Parathyroid adenoma (tissue), 2 donors: ENCODE results near the gene PEX19.
A peak's percentile ranks its signal among the peaks of the same experiment; 100 is the strongest.
"Not testable (repeated sequence)": the region's sequence is repeated elsewhere in the genome, so short reads cannot be mapped to it uniquely, and the experiment has no call there.

Source experiments
- H2AFZ ChIP-seq: fragments of 300-600 bp; sonication (generic); one replicate; pipeline ENCODE4 v1.7.0; 2017; ENCODE audit warnings: antibody characterized with exemption, mild to moderate bottlenecking
- H3K27ac ChIP-seq: fragments of 300-600 bp; sonication (generic); one replicate; pipeline ENCODE4 v1.7.0; 2017
- H3K27me3 ChIP-seq: fragments of 300-600 bp; sonication (generic); one replicate; pipeline ENCODE4 v1.7.0; 2017; ENCODE audit warnings: low read length; ENCODE audit not compliant: control insufficient read depth, insufficient read depth
- H3K36me3 ChIP-seq: fragments of 300-600 bp; sonication (generic); one replicate; pipeline ENCODE4 v1.7.0; 2017; ENCODE audit warnings: low read length; ENCODE audit not compliant: control insufficient read depth, insufficient read depth
- H3K4me1 ChIP-seq: fragments of 300-600 bp; sonication (generic); one replicate; pipeline ENCODE4 v1.7.0; 2017; ENCODE audit warnings: control low read depth
- H3K4me2 ChIP-seq: fragments of 300-600 bp; sonication (generic); one replicate; pipeline ENCODE4 v1.7.0; 2017; ENCODE audit warnings: low read length
- H3K4me3 ChIP-seq: fragments of 300-600 bp; sonication (generic); one replicate; pipeline ENCODE4 v1.7.0; 2017; ENCODE audit warnings: low read depth, low read length
- H3K79me2 ChIP-seq: fragments of 300-600 bp; sonication (generic); one replicate; pipeline ENCODE4 v1.7.0; 2017; ENCODE audit warnings: control low read depth
- H3K9ac ChIP-seq: fragments of 300-600 bp; sonication (generic); one replicate; pipeline ENCODE4 v1.7.0; 2017; ENCODE audit warnings: mild to moderate bottlenecking
- H3K9me3 ChIP-seq: fragments of 300-600 bp; sonication (generic); one replicate; pipeline ENCODE4 v1.7.0; 2017; ENCODE audit warnings: low read length; ENCODE audit not compliant: control insufficient read depth
- CTCF ChIP-seq: fragments of 300-600 bp; sonication (generic); IDR thresholded peaks from one replicate; pipeline ENCODE4 v1.7.0; 2017; ENCODE audit warnings: antibody characterized with exemption, mild to moderate bottlenecking
- donor health status: primary hyperparathyroidism.

Gene PEX19

GRCh38 chr1:160293020-160293968 lies 8.4 kb upstream of the PEX19 start:
- H3K4me1 ChIP-seq = no peaks in the 10 kb centered on the region
- H3K36me3 ChIP-seq = no peaks in the 10 kb centered on the region
- no peak overlapping the region for H3K4me2 ChIP-seq
- H3K9me3 ChIP-seq = no peaks in the 10 kb centered on the region
- H3K27me3 ChIP-seq = no peaks in the 10 kb centered on the region
- H3K27ac ChIP-seq = no peak overlapping the region
- H3K4me3 ChIP-seq = no peak overlapping the region
- no peak overlapping the region for H3K9ac ChIP-seq
- H3K79me2 ChIP-seq = no peaks in the 10 kb centered on the region
- no peak for TF ChIP-seq CTCF
- H2AFZ ChIP-seq = no peak overlapping the region

- Histone ChIP-seq H3K27ac (no peak overlapping the region), H3K4me2 (no peak overlapping the region), H3K27me3 (no peaks in the 10 kb centered on the region), H3K4me3 (no peak overlapping the region), H2AFZ (no peak overlapping the region), H3K36me3 (no peaks in the 10 kb centered on the region), H3K9ac (no peak overlapping the region), H3K9me3 (no peaks in the 10 kb centered on the region), H3K79me2 (no peaks in the 10 kb centered on the region), H3K4me1 (no peaks in the 10 kb centered on the region)
- TF ChIP-seq CTCF = peak; percentile 62
Observed at GRCh38 chr1:160291248-160292220, 6.6 kb upstream of the PEX19 start.

- not testable (repeated sequence) for H3K36me3 ChIP-seq
Observed at GRCh38 chr1:160287769-160288168, 2.8 kb upstream of the PEX19 start.

GRCh38 chr1:160285506-160285905 lies 573 bp upstream of the PEX19 start:
- Histone ChIP-seq H3K27me3 (no peaks in the 10 kb centered on the region), H3K4me2 (no peak overlapping the region), H3K9me3 (no peaks in the 10 kb centered on the region), H3K79me2 (no peaks in the 10 kb centered on the region), H2AFZ (no peak overlapping the region), H3K9ac (no peak overlapping the region), H3K4me3 (peak overlapping the region; percentile 90), H3K4me1 (no peaks in the 10 kb centered on the region), H3K36me3 (no peaks in the 10 kb centered on the region), H3K27ac (no peak overlapping the region)
- TF ChIP-seq CTCF = no peak

More at GRCh38 chr1:160287769-160288168, 2.8 kb upstream of the PEX19 start:
- H3K27ac ChIP-seq, H3K9ac ChIP-seq, H3K4me1 ChIP-seq, H3K27me3 ChIP-seq, H3K4me2 ChIP-seq, H3K4me3 ChIP-seq, H3K9me3 ChIP-seq, H2AFZ ChIP-seq, H3K79me2 ChIP-seq: not testable (repeated sequence)
